ENCODE data around the gene THAP3. TPM values are rescaled to one million over a fixed set of nuclear protein-coding genes. Genes with fewer than 3 reads are reported as not detected.

Gene THAP3
- total and polyA plus RNA-seq, 9 of the 15 experiments (the other 6 are each of a cell fraction or from before 2014, with no cell fraction given), result 1.9 to 31.2 (median 18.2) TPM

DNA sequence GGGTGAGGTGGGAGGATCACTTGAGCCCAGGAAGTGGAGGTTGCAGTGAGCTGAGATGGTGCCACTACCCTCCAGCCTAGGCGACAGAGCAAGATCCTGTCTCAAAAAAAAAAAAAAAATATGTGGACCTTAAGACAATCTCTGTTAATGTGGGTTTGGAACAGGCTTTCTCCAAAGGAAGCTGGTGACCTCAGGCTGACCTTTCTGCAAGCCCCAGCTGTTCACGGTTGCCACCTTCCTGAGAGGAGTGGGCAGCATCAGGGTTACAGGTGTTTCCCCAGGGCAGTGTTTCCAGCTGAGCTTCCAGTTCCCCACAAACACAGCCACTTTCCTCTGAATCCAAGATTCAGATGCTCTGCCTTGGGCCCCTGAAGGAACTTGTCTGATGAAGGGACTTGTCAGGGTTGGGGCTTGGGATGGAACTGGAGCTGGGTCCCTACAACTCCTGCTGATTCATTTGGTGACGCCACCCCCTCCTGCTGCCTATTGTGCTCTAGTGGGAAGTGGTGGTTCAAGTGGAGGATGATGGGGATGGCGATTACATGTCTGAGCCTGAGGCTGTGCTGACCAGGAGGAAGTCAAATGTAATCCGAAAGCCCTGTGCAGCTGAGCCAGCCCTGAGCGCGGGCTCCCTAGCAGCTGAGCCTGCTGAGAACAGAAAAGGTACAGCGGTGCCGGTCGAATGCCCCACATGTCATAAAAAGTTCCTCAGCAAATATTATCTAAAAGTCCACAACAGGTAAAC is 42.9 kb upstream of the THAP3 start:
- ChIA-PET POLR2A (interaction anchor here (0.6 to 13.4 kb wide), 9 partner anchors 9 to 165 kb away, joined by 3 to 221 read pairs (median 4); partner anchors contain the start of gene KLHL21), CTCF (ENCODE audit: low intra/inter-chr PET ratio) (interaction anchor here (1.3 kb wide), 1 partner anchor 28 kb away, joined by 4 read pairs; the partner anchor contains the start of gene NOL9)
- Histone ChIP-seq H3K4me3 (peak overlapping the region; percentile 10; the same call in 1 of the 2 replicates), H2AFZ (ENCODE audit: low read depth, low read length) (no peak overlapping the region), H3K9me1 (ENCODE audit: control insufficient read depth, insufficient read depth, low read length) (peaks cover 16% of the 10 kb centered on the region), H3K36me3 (ENCODE audit: control insufficient read depth, insufficient read depth, low read length) (peaks cover 33% of the 10 kb centered on the region; the same call in 1 of the 3 replicates), H3K27ac (ENCODE audit: extremely low read depth, low read depth, low read length) (peak overlapping the region; percentile 73; the same call in 2 of the 3 replicates), H4K20me1 (replicated peaks; ENCODE audit: control insufficient read depth, insufficient read depth, low read length) (peaks cover 33% of the 10 kb centered on the region), H3K27me3 (ENCODE audit: control insufficient read depth in 2 of 2, insufficient read depth in 2 of 2, low read length in 2 of 2) (no peaks in the 10 kb centered on the region), H3K79me2 (ENCODE audit: control insufficient read depth, insufficient read depth, low read length) (peaks cover 45% of the 10 kb centered on the region), H3K9ac (ENCODE audit: insufficient read depth in 1 of 2, low read depth in 2 of 2, low read length in 2 of 2) (peak overlapping the region; percentile 25 to 78; a peak in 3 of 4 replicates), H3K4me1 (replicated peaks in 1 of 2; ENCODE audit: control insufficient read depth in 2 of 2, insufficient read depth in 2 of 2, low read length in 2 of 2) (peaks cover 46 to 73% of the 10 kb centered on the region in 2 experiments), H3K4me2 (ENCODE audit: insufficient read depth, low read length) (peak overlapping the region; percentile 96), H3K9me3 (replicated peaks; ENCODE audit: control insufficient read depth, insufficient read depth, low read depth, low read length) (no peaks in the 10 kb centered on the region)
- peak in 2 of 4 experiments; percentile 74 to 83 for DNase-seq (ENCODE audit: extremely low read depth in 1 of 4, low spot score in 3 of 4)
- intact Hi-C loops (cut with micrococcal nuclease), result loop anchor here (2.0 kb wide), 1 partner anchor 19 kb away; no protein-coding TSS in a partner anchor
- 36% methylated on average over 10 of the region's 10 CpGs for WGBS (ENCODE audit: insufficient coverage, low coverage, missing lambda C conversion rate)
- in situ Hi-C loops (cut with MboI), result no loop called here
- ATAC-seq, result peak; percentile 5
- peak; percentile 84 for FAIRE-seq
- BruUV-seq (replicated peaks), result no TSS peak
- no peak for TF ChIP-seq ZNF324 (CRISPR knock-in tag; IDR thresholded peaks at IDR 0.05)
- no peak for TF ChIP-seq NONO (IDR thresholded peaks at IDR 0.05; ENCODE audit: low read depth in 2 of 2, low read length in 1 of 2)
- TF ChIP-seq MEF2A (IDR thresholded peaks at IDR 0.05; ENCODE audit: control insufficient read depth, low read depth, low read length), result no peak
- no peak for TF ChIP-seq ZNF584 (CRISPR knock-in tag; IDR thresholded peaks at IDR 0.05; ENCODE audit: low read depth)
- TF ChIP-seq, protein P1, sequence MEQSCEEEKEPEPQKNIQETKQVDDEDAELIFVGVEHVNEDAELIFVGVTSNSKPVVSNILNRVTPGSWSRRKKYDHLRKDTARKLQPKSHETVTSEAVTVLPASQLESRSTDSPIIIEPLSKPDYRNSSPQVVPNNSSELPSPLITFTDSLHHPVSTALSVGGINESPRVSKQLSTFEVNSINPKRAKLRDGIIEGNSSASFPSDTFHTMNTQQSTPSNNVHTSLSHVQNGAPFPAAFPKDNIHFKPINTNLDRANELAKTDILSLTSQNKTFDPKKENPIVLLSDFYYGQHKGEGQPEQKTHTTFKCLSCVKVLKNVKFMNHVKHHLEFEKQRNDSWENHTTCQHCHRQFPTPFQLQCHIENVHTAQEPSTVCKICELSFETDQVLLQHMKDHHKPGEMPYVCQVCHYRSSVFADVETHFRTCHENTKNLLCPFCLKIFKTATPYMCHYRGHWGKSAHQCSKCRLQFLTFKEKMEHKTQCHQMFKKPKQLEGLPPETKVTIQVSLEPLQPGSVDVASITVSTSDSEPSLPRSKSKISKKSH (CRISPR knock-in tag; IDR thresholded peaks at IDR 0.05), result no peak
- TF ChIP-seq, protein P2, sequence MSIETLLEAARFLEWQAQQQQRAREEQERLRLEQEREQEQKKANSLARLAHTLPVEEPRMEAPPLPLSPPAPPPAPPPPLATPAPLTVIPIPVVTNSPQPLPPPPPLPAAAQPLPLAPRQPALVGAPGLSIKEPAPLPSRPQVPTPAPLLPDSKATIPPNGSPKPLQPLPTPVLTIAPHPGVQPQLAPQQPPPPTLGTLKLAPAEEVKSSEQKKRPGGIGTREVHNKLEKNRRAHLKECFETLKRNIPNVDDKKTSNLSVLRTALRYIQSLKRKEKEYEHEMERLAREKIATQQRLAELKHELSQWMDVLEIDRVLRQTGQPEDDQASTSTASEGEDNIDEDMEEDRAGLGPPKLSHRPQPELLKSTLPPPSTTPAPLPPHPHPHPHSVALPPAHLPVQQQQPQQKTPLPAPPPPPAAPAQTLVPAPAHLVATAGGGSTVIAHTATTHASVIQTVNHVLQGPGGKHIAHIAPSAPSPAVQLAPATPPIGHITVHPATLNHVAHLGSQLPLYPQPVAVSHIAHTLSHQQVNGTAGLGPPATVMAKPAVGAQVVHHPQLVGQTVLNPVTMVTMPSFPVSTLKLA (conservative IDR thresholded peaks at IDR 0.05), result 0 out of 4 replicates have a peak, but pooled peaks of 1 of the 2 experiments have one; percentile 15
- TF ChIP-seq ARID2 (IDR thresholded peaks at IDR 0.05), result no peak
- no peak for TF ChIP-seq GTF2F1 (IDR thresholded peaks at IDR 0.05; ENCODE audit: low read depth, low read length)
- no peak for TF ChIP-seq NFIC (IDR thresholded peaks at IDR 0.05)
- TF ChIP-seq, protein P3, sequence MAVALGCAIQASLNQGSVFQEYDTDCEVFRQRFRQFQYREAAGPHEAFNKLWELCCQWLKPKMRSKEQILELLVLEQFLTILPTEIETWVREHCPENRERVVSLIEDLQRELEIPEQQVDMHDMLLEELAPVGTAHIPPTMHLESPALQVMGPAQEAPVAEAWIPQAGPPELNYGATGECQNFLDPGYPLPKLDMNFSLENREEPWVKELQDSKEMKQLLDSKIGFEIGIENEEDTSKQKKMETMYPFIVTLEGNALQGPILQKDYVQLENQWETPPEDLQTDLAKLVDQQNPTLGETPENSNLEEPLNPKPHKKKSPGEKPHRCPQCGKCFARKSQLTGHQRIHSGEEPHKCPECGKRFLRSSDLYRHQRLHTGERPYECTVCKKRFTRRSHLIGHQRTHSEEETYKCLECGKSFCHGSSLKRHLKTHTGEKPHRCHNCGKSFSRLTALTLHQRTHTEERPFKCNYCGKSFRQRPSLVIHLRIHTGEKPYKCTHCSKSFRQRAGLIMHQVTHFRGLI (CRISPR knock-in tag; IDR thresholded peaks at IDR 0.05), result no peak
- no peak for TF ChIP-seq SLC30A9 (CRISPR knock-in tag; IDR thresholded peaks at IDR 0.05)
- TF ChIP-seq, protein P4, sequence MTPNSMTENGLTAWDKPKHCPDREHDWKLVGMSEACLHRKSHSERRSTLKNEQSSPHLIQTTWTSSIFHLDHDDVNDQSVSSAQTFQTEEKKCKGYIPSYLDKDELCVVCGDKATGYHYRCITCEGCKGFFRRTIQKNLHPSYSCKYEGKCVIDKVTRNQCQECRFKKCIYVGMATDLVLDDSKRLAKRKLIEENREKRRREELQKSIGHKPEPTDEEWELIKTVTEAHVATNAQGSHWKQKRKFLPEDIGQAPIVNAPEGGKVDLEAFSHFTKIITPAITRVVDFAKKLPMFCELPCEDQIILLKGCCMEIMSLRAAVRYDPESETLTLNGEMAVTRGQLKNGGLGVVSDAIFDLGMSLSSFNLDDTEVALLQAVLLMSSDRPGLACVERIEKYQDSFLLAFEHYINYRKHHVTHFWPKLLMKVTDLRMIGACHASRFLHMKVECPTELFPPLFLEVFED (CRISPR knock-in tag; conservative IDR thresholded peaks at IDR 0.05), result no peak
- TF ChIP-seq, protein P5, sequence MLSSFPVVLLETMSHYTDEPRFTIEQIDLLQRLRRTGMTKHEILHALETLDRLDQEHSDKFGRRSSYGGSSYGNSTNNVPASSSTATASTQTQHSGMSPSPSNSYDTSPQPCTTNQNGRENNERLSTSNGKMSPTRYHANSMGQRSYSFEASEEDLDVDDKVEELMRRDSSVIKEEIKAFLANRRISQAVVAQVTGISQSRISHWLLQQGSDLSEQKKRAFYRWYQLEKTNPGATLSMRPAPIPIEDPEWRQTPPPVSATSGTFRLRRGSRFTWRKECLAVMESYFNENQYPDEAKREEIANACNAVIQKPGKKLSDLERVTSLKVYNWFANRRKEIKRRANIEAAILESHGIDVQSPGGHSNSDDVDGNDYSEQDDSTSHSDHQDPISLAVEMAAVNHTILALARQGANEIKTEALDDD (IDR thresholded peaks at IDR 0.05), result no peak
- TF ChIP-seq DNMT1 (IDR thresholded peaks at IDR 0.05), result no peak

All from K562 (cell line).